Type B pancreatic cell (in vitro differentiated cells): ENCODE data around the gene TIGD2. TPM values are rescaled to one million over a fixed set of nuclear protein-coding genes. Genes with fewer than 3 reads are reported as not detected.

Experiments used
- DNase-seq: peaks from one replicate; pipeline ENCODE4 v3.0.0; 2021; ENCODE audit warnings: mixed read lengths; ENCODE audit not compliant: unreplicated experiment; ENCODE audit errors: extremely low spot score
- H3K27ac Mint-ChIP-seq: 2 replicates; pipeline ENCODE4 v1.8.0; 2021; ENCODE audit warnings: mild to moderate bottlenecking, mixed read lengths
- H3K27me3 Mint-ChIP-seq: 2 replicates; pipeline ENCODE4 v1.8.0; 2021; ENCODE audit warnings: mixed read lengths
- H3K36me3 Mint-ChIP-seq: 2 replicates; pipeline ENCODE4 v1.8.0; 2021; ENCODE audit warnings: mixed read lengths
- H3K4me1 Mint-ChIP-seq: one replicate; pipeline ENCODE4 v1.8.0; 2021; ENCODE audit warnings: mixed read lengths; ENCODE audit not compliant: unreplicated experiment
- H3K4me3 Mint-ChIP-seq: 2 replicates; pipeline ENCODE4 v1.8.0; 2021; ENCODE audit warnings: mild to moderate bottlenecking, mixed read lengths
- H3K9me3 Mint-ChIP-seq: 2 replicates; pipeline ENCODE4 v1.8.0; 2021; ENCODE audit warnings: mixed read lengths
- total RNA-seq: library from RNA; stranded (reverse); gene quantifications from 2 replicates; pipeline ENCODE4 v1.2.1, GENCODE V29; 2021; ENCODE audit warnings: low replicate concordance
- TF ChIP-seq, protein P1 (sequence below): fragments of 200-600 bp; sonication (generic); conservative IDR thresholded peaks from 2 replicates; pipeline ENCODE4 v1.5.0; 2021; ENCODE audit warnings: antibody characterized with exemption, mild to moderate bottlenecking

Gene TIGD2
- total RNA-seq, 1 donor from 2014 or later, result 13.2 TPM

DNA sequence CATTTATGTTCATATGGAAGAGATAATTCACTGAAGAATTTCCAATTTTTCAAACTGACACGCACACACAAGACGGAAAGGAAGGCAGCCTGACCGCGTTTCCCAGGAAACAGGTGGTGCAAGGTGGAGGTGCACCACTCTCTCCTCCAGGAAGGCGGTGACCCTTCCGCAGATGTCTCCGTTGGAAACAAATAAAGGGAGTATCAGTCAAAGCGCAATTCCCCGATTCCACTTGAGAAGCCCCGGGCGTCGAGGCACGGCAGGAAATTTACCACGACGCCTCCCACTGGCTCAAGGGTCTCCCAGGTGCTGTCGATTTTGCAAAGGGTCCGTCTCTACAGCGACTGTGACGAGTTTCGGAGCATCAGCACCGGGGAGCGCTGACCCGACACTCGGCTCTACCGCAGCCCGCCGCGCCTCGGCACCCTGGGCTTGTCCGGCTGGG, 770 bp upstream of the TIGD2 start:
- H3K4me1 Mint-ChIP-seq, result peaks cover 18% of the 10 kb centered on the region
- peaks cover 31% of the 10 kb centered on the region for H3K36me3 Mint-ChIP-seq
- H3K4me3 Mint-ChIP-seq, result peak overlapping the region; percentile 94
- H3K9me3 Mint-ChIP-seq, result peaks cover 14% of the 10 kb centered on the region
- no peak for DNase-seq
- H3K27ac Mint-ChIP-seq, result peak overlapping the region; percentile 94
- H3K27me3 Mint-ChIP-seq, result peaks cover 24% of the 10 kb centered on the region
- TF ChIP-seq, protein P1, sequence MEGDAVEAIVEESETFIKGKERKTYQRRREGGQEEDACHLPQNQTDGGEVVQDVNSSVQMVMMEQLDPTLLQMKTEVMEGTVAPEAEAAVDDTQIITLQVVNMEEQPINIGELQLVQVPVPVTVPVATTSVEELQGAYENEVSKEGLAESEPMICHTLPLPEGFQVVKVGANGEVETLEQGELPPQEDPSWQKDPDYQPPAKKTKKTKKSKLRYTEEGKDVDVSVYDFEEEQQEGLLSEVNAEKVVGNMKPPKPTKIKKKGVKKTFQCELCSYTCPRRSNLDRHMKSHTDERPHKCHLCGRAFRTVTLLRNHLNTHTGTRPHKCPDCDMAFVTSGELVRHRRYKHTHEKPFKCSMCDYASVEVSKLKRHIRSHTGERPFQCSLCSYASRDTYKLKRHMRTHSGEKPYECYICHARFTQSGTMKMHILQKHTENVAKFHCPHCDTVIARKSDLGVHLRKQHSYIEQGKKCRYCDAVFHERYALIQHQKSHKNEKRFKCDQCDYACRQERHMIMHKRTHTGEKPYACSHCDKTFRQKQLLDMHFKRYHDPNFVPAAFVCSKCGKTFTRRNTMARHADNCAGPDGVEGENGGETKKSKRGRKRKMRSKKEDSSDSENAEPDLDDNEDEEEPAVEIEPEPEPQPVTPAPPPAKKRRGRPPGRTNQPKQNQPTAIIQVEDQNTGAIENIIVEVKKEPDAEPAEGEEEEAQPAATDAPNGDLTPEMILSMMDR, result no peak

DNA sequence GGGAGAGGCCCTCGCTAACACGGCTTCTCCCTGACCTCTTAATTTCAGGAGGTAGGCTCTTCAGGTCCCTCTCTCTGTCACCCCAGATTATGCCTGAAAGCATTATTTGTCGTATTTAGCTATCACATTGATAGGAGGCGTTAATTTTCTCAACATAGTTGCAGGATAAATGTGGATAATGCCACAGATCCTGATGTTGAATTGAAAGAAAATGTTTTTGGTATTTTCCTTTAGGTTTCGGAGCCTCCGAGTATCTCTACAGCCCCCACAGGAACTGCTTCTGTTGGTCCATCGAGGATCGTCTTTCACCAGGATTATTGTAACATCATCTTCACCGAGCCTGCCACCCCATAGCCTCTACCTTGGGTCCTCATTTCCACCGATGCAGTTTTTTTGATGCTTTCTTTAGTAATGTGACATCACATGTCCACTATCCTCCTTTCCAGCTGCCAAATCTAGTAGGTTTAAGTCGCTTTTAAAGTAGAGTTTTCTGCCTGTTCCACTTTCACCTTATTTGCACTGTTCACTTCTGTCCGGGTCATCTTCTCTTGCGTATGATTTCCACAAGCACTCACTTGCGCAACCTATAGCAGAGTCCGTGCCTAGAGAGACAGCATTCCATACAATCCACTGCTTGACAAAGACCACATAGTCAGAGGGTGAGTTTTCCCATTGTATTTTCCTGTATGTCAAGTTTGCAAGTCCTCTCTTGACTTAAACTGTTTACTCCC, 665 bp downstream of the TIGD2 start:
- H3K4me3 Mint-ChIP-seq, result peak overlapping the region; percentile 94
- peaks cover 18% of the 10 kb centered on the region for H3K4me1 Mint-ChIP-seq
- peaks cover 24% of the 10 kb centered on the region for H3K27me3 Mint-ChIP-seq
- no peak for DNase-seq
- peaks cover 14% of the 10 kb centered on the region for H3K9me3 Mint-ChIP-seq
- peak overlapping the region; percentile 97 for H3K27ac Mint-ChIP-seq
- peaks cover 33% of the 10 kb centered on the region for H3K36me3 Mint-ChIP-seq
- TF ChIP-seq, protein P1, result no peak

DNA sequence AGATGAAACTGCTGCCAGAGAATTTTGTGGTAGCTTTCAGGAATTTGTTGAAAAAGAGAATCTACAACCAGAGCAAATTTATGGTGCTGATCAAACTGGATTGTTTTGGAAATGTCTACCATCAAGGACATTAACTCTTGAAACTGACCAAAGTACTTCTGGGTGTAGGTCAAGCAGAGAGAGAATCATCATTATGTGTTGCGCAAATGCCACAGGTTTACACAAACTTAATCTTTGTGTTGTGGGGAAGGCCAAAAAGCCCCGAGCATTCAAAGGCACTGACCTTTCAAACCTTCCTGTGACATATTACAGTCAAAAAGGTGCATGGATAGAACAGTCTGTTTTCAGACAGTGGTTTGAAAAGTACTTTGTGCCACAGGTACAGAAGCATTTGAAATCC, 2.1 kb downstream of the TIGD2 start:
- Mint-ChIP-seq H3K27ac (no peak overlapping the region), H3K4me1 (peaks cover 18% of the 10 kb centered on the region), H3K27me3 (peaks cover 20% of the 10 kb centered on the region), H3K9me3 (peaks cover 14% of the 10 kb centered on the region), H3K36me3 (peaks cover 35% of the 10 kb centered on the region), H3K4me3 (peak overlapping the region; percentile 94)
- no peak for DNase-seq
- TF ChIP-seq, protein P1, result no peak

DNA sequence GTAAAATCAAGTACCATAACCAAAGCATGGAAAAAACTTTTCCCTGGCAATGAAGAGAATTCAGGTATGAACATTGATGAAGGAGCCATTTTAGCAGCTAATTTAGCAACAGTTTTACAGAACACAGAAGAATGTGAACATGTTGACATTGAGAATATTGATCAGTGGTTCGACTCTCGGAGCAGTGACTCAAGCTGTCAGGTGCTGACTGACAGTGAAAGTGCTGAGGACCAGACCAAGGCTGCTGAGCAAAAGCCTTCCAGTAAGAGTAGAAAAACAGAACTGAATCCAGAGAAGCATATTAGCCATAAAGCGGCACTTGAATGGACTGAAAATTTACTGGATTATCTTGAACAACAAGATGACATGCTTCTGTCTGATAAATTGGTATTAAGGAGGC, 2.8 kb downstream of the TIGD2 start:
- peaks cover 35% of the 10 kb centered on the region for H3K36me3 Mint-ChIP-seq
- H3K9me3 Mint-ChIP-seq, result peaks cover 14% of the 10 kb centered on the region
- H3K4me1 Mint-ChIP-seq, result peaks cover 18% of the 10 kb centered on the region
- DNase-seq, result no peak
- TF ChIP-seq, protein P1, result no peak
- H3K4me3 Mint-ChIP-seq, result no peak overlapping the region
- no peak overlapping the region for H3K27ac Mint-ChIP-seq
- peaks cover 16% of the 10 kb centered on the region for H3K27me3 Mint-ChIP-seq

DNA sequence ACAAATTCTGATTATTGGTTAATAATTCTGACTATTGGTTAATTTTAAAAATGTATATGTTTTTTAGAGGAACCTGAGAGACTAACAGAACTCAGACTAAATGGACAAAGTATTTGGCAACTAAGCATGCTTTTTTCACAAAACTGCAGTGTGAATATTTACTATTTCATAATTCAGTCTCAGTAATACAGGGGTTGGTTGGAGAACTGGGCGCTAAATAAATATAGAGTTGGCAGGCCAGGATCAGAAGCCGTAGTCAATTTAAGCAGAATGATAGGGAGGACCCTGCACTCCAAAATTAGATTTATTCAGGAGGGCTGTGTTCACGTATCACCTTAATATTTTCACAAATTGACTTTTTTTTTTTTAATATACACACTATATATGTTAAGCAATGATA, 5.8 kb downstream of the TIGD2 start:
- Mint-ChIP-seq H3K27ac (no peak overlapping the region), H3K27me3 (no peaks in the 10 kb centered on the region), H3K9me3 (peaks cover 14% of the 10 kb centered on the region), H3K4me1 (peaks cover 7% of the 10 kb centered on the region), H3K36me3 (peaks cover 33% of the 10 kb centered on the region), H3K4me3 (no peak overlapping the region)
- no peak for DNase-seq
- TF ChIP-seq, protein P1, result no peak
